Measurements from ENCODE around the gene ERMAP. TPM values are rescaled to one million over a fixed set of nuclear protein-coding genes. Genes with fewer than 3 reads are reported as not detected.

The ERMAP gene
- total RNA-seq, 4 donors from 2014 or later = 11.2 to 15.3 (median 13.6) TPM

- TF ChIP-seq POLR2A (IDR thresholded peaks at IDR 0.05) (no peak), CTCF (IDR thresholded peaks at IDR 0.05) (no peak)
- no peaks in the 10 kb centered on the region for H3K9me3 ChIP-seq
- no peak for DNase-seq
These were observed 14.4 kb downstream of the ERMAP start for GRCh38 chr1:42831273-42831672.

DNA sequence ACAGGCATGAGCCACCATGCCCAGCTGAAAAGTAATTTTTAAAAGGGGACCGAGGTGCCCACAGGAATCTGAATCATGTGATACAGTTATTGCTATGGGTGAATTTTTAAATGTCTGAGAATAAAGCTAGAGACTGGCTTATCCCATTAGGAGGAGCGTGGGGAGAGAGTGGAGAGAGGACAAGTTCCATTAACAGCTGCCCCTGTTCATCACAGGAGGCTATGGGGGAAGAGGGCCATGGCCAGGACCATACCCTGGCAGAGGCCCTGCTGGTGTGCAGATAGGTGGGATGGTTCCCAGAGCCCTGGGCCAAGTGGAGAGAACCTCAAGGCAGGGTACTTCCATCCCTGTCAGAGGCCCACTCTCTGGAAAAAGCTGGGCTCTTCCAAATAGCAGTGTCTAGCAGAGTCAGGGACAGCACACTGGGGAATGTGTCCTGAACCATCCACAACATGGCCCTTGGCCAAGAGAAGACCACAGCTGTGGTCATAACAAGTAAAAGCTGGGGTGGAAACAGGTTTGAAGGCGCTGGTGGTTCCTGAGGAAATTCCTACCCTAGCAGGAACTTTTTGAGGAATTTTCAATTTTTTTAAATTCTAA lies 15.8 kb downstream of the ERMAP start:
- H3K27ac ChIP-seq = no peak overlapping the region
- no peaks in the 10 kb centered on the region for H3K4me1 ChIP-seq
- H3K27me3 ChIP-seq = no peaks in the 10 kb centered on the region
- H3K36me3 ChIP-seq = no peaks in the 10 kb centered on the region
- no peak for DNase-seq
- TF ChIP-seq POLR2A (IDR thresholded peaks at IDR 0.05) = no peak
- TF ChIP-seq CTCF (IDR thresholded peaks at IDR 0.05) = no peak
- no peak overlapping the region for H3K4me3 ChIP-seq
- no peaks in the 10 kb centered on the region for H3K9me3 ChIP-seq

More at GRCh38 chr1:42831273-42831672, 14.4 kb downstream of the ERMAP start:
- Histone ChIP-seq H3K27me3 (no peaks in the 10 kb centered on the region), H3K27ac (no peak overlapping the region), H3K36me3 (no peaks in the 10 kb centered on the region), H3K4me3 (no peak overlapping the region), H3K4me1 (no peaks in the 10 kb centered on the region)

- H3K36me3 ChIP-seq = no peaks in the 10 kb centered on the region
- H3K4me3 ChIP-seq = no peak overlapping the region
- H3K27me3 ChIP-seq = no peaks in the 10 kb centered on the region
- no peak overlapping the region for H3K27ac ChIP-seq
- no peaks in the 10 kb centered on the region for H3K9me3 ChIP-seq
- no peak for TF ChIP-seq CTCF (IDR thresholded peaks at IDR 0.05)
- TF ChIP-seq POLR2A (IDR thresholded peaks at IDR 0.05) = no peak
- no peaks in the 10 kb centered on the region for H3K4me1 ChIP-seq
- DNase-seq = no peak
These were observed 17.1 kb downstream of the ERMAP start for GRCh38 chr1:42833981-42834380.

DNA sequence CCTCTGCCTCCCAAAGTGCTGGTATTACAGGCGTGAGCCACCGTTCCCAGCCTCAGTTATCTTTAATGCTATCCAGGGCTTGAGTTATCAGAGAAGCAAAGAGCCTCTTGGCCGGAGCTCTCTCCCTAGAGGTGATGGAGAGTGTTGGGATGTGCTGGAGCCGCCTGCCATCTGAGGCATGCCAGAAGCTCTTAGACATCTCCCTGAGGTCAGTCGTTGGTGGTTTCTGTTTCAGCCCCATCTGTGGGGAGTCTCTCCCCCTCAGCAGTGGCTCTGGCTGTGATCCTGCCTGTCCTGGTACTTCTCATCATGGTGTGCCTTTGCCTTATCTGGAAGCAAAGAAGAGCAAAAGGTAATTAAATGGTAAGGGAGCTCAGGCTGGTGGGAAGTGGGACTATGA lies 17.9 kb downstream of the ERMAP start:
- Histone ChIP-seq H3K4me1 (no peaks in the 10 kb centered on the region), H3K9me3 (no peaks in the 10 kb centered on the region), H3K27me3 (no peaks in the 10 kb centered on the region), H3K36me3 (no peaks in the 10 kb centered on the region), H3K27ac (no peak overlapping the region), H3K4me3 (no peak overlapping the region)
- TF ChIP-seq POLR2A (IDR thresholded peaks at IDR 0.05) (no peak), CTCF (IDR thresholded peaks at IDR 0.05) (no peak)
- no peak for DNase-seq

GRCh38 chr1:42835422-42835821 lies 18.5 kb downstream of the ERMAP start:
- no peaks in the 10 kb centered on the region for H3K36me3 ChIP-seq
- H3K4me3 ChIP-seq = no peak overlapping the region
- H3K4me1 ChIP-seq = no peaks in the 10 kb centered on the region
- no peak for DNase-seq
- no peaks in the 10 kb centered on the region for H3K9me3 ChIP-seq
- H3K27ac ChIP-seq = no peak overlapping the region
- no peaks in the 10 kb centered on the region for H3K27me3 ChIP-seq
- no peak for TF ChIP-seq POLR2A (IDR thresholded peaks at IDR 0.05)
- TF ChIP-seq CTCF (IDR thresholded peaks at IDR 0.05) = no peak

DNA sequence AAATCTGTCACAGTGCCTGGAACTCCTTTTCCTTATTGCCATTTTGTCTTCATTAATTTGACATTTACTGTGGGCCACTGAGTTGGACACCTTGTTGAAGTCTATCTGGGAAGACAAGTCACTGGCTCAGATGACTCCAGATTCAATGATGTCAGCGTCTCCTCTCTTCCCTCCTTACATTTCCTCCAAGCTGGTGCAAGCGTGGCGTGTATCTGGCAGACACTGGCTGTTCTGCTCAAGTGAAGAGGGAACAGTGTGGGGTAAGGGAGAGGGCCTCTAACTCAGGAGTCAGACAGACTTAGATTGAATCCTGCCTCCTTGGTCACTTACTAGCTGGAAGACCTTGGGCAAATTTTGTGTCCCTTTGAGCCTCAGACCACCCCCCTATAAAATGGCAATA lies 20.8 kb downstream of the ERMAP start:
- Histone ChIP-seq H3K9me3 (no peaks in the 10 kb centered on the region), H3K36me3 (no peaks in the 10 kb centered on the region), H3K4me3 (no peak overlapping the region), H3K27me3 (no peaks in the 10 kb centered on the region), H3K27ac (no peak overlapping the region), H3K4me1 (no peaks in the 10 kb centered on the region)
- TF ChIP-seq POLR2A (IDR thresholded peaks at IDR 0.05) = no peak
- no peak for TF ChIP-seq CTCF (IDR thresholded peaks at IDR 0.05)
- no peak for DNase-seq

Data from Peyer's patch (tissue), 4 donors.